H1 (cell line): ENCODE measurements around the gene CNNM4. TPM values are rescaled to one million over a fixed set of nuclear protein-coding genes. Genes with fewer than 3 reads are reported as not detected.

Experiments
- CTCF ChIA-PET: fragments of 300-600 bp; sonication (Branson Sonifier 250); formaldehyde crosslinking; loops from one replicate; lab custom pipeline; 2021; ENCODE audit not compliant: partially characterized antibody; lab: Charles Lee
- POLR2A ChIA-PET: fragments of 300-600 bp; sonication (Branson Sonifier 250); formaldehyde crosslinking; loops from one replicate; lab custom pipeline; 2021; ENCODE audit warnings: inconsistent platforms; ENCODE audit not compliant: partially characterized antibody; lab: Charles Lee
- DNase-seq, 2 experiments: peaks; one replicate each; pipeline versions ENCODE4 v3.0.0 to v3.0.0-alpha.2; 2010 to 2022; ENCODE audit warnings: low spot score in 2 of 2, low read depth in 1 of 2, mixed read lengths in 1 of 2
- FAIRE-seq: peaks from 2 replicates; lab custom pipeline; 2011; peaks lifted over from hg19 to GRCh38; lab: Jason Lieb, UNC
- H2AFZ ChIP-seq: 2 replicates; pipeline ENCODE4 v1.8.1; 2012; ENCODE audit warnings: low read length, inconsistent platforms
- H2AK5ac ChIP-seq: 2 replicates; pipeline ENCODE4 v1.6.1; 2013; ENCODE audit warnings: low read depth, low read length
- H2BK120ac ChIP-seq: replicated peaks from 2 replicates; pipeline ENCODE3; 2013; ENCODE audit warnings: low read depth, low read length, inconsistent platforms
- H2BK12ac ChIP-seq: 2 replicates; pipeline ENCODE4 v1.6.1; 2013; ENCODE audit warnings: low read depth, low read length
- H2BK15ac ChIP-seq: 2 replicates; pipeline ENCODE4 v1.6.1; 2013; ENCODE audit warnings: low read length
- H2BK20ac ChIP-seq: 2 replicates; pipeline ENCODE4 v1.6.1; 2013; ENCODE audit warnings: low read length
- H2BK5ac ChIP-seq: 2 replicates; pipeline ENCODE4 v1.6.1; 2013; ENCODE audit warnings: low read depth, low read length
- H3K14ac ChIP-seq: 2 replicates; pipeline ENCODE4 v1.6.1; 2013; ENCODE audit warnings: inconsistent platforms; ENCODE audit not compliant: insufficient read length
- H3K18ac ChIP-seq: 2 replicates; pipeline ENCODE4 v1.6.1; 2013; ENCODE audit warnings: low read length; ENCODE audit errors: extremely low read depth
- H3K23ac ChIP-seq: 2 replicates; pipeline ENCODE4 v1.6.1; 2013; ENCODE audit warnings: inconsistent platforms; ENCODE audit not compliant: insufficient read length
- H3K23me2 ChIP-seq: 2 replicates; pipeline ENCODE4 v1.6.1; 2013; ENCODE audit warnings: low read depth, low read length
- H3K27ac ChIP-seq: 2 replicates; pipeline ENCODE4 v1.6.1; 2011; ENCODE audit warnings: low read depth, low read length, inconsistent platforms
- H3K27me3 ChIP-seq, 4 experiments: replicated peaks in 1 of 4; 1 replicate in 1 of 4; 2 replicates in 3 of 4; pipeline versions ENCODE4 v1.6.1 to v1.8.1; 2011 to 2013; ENCODE audit warnings: low read length in 3 of 4, mild to moderate bottlenecking in 3 of 4, inconsistent platforms in 2 of 4, mixed read lengths in 2 of 4, moderate library complexity in 1 of 4; ENCODE audit not compliant: control insufficient read depth in 3 of 4, insufficient read depth in 3 of 4; ENCODE audit errors: extremely low read depth in 1 of 4
- H3K36me3 ChIP-seq, 4 experiments: 2 replicates each; pipeline versions ENCODE4 v1.6.1 to v1.8.1; 2011 to 2013; ENCODE audit warnings: mild to moderate bottlenecking in 4 of 4, low read length in 3 of 4, moderate library complexity in 2 of 4, control low read depth in 1 of 4, inconsistent platforms in 1 of 4; ENCODE audit not compliant: insufficient read depth in 4 of 4, control insufficient read depth in 2 of 4
- H3K4ac ChIP-seq: replicated peaks from 2 replicates; pipeline ENCODE3; 2013; ENCODE audit warnings: low read length, low read depth, mixed read lengths, inconsistent platforms; ENCODE audit not compliant: insufficient read length
- H3K4me1 ChIP-seq, 4 experiments: replicated peaks in 1 of 4; 1 replicate in 1 of 4; 2 replicates in 3 of 4; pipeline versions ENCODE4 v1.6.1 to v1.8.1; 2011 to 2013; ENCODE audit warnings: low read length in 3 of 4, inconsistent platforms in 2 of 4, mixed read lengths in 1 of 4; ENCODE audit not compliant: insufficient read depth in 4 of 4, control insufficient read depth in 3 of 4
- H3K4me2 ChIP-seq, 2 experiments: 2 replicates each; pipeline versions ENCODE4 v1.6.1 to v1.8.1; 2011 to 2013; ENCODE audit warnings: low read depth in 2 of 2, low read length in 2 of 2, control low read depth in 1 of 2, inconsistent platforms in 1 of 2, mild to moderate bottlenecking in 1 of 2; ENCODE audit not compliant: insufficient read depth in 1 of 2
- H3K4me3 ChIP-seq, 4 experiments: fragments of 200-600, 300-600 bp in 1 of 4; sonication (generic), shearing (Covaris generic), sonication (Bioruptor Twin) in 1 of 4; 2 replicates each; pipeline versions ENCODE4 v1.5.1 to v1.8.1; 2011 to 2016; ENCODE audit warnings: low read length in 4 of 4, low read depth in 3 of 4, control low read depth in 2 of 4, inconsistent platforms in 2 of 4, mild to moderate bottlenecking in 2 of 4, mixed read lengths in 1 of 4, moderate library complexity in 1 of 4; ENCODE audit not compliant: insufficient read depth in 2 of 4; ENCODE audit errors: extremely low read depth in 1 of 4
- H3K56ac ChIP-seq: replicated peaks from 2 replicates; pipeline ENCODE3; 2013; ENCODE audit warnings: low read depth, mild to moderate bottlenecking, mixed read lengths, low read length, inconsistent platforms; ENCODE audit not compliant: insufficient read length
- H3K79me1 ChIP-seq: 2 replicates; pipeline ENCODE4 v1.6.1; 2013; ENCODE audit warnings: low read depth, low read length, control low read depth
- H3K79me2 ChIP-seq, 2 experiments: 2 replicates each; pipeline versions ENCODE4 v1.6.1 to v1.8.1; 2012 to 2013; ENCODE audit warnings: low read length in 2 of 2, mild to moderate bottlenecking in 2 of 2, inconsistent platforms in 1 of 2; ENCODE audit not compliant: insufficient read depth in 2 of 2, control insufficient read depth in 1 of 2
- H3K9ac ChIP-seq, 4 experiments: replicated peaks in 1 of 4; 1 replicate in 1 of 4; 2 replicates in 3 of 4; pipeline versions ENCODE4 v1.6.1 to v1.8.1; 2011 to 2013; ENCODE audit warnings: low read depth in 3 of 4, low read length in 3 of 4, control low read depth in 2 of 4, mild to moderate bottlenecking in 2 of 4, moderate library complexity in 2 of 4, inconsistent platforms in 1 of 4; ENCODE audit errors: extremely low read depth in 1 of 4
- H3K9me3 ChIP-seq, 2 experiments: 2 replicates each; pipeline versions ENCODE4 v1.6.1 to v1.8.1; 2012 to 2013; ENCODE audit warnings: mild to moderate bottlenecking in 2 of 2, moderate library complexity in 2 of 2, control low read depth in 1 of 2, inconsistent platforms in 1 of 2, low read depth in 1 of 2, low read length in 1 of 2, mixed read lengths in 1 of 2; ENCODE audit not compliant: insufficient read depth in 2 of 2
- H4K20me1 ChIP-seq, 2 experiments: replicated peaks in 1 of 2; 2 replicates each; pipeline versions ENCODE3 to v1.8.1; 2011 to 2013; ENCODE audit warnings: inconsistent platforms in 2 of 2, low read length in 2 of 2, mild to moderate bottlenecking in 1 of 2; ENCODE audit not compliant: insufficient read depth in 2 of 2, control insufficient read depth in 1 of 2
- H4K5ac ChIP-seq: 2 replicates; pipeline ENCODE4 v1.6.1; 2013; ENCODE audit warnings: low read length, low read depth, mixed read lengths, inconsistent platforms; ENCODE audit not compliant: insufficient read length
- H4K8ac ChIP-seq: 2 replicates; pipeline ENCODE4 v1.8.0; 2013; ENCODE audit warnings: mild to moderate bottlenecking, moderate library complexity, low read length, inconsistent platforms; ENCODE audit not compliant: insufficient read depth; ENCODE audit errors: extremely low read depth
- H4K91ac ChIP-seq: replicated peaks from 2 replicates; pipeline ENCODE3; 2013; ENCODE audit warnings: low read length, mixed read lengths, inconsistent platforms; ENCODE audit not compliant: insufficient read length
- ASH2L ChIP-seq: fragments of 200-600, 300-600 bp; sonication (generic); IDR thresholded peaks from one replicate; pipeline ENCODE4 v1.7.1; 2017; ENCODE audit warnings: low read length
- BCL11A ChIP-seq, 2 experiments: IDR thresholded peaks; one replicate each; pipeline ENCODE4 v1.6.1; 2011; ENCODE audit warnings: low read depth in 2 of 2, low read length in 2 of 2, mild to moderate bottlenecking in 2 of 2
- CHD1 ChIP-seq: IDR thresholded peaks from 2 replicates; pipeline ENCODE4 v1.6.1; 2012; ENCODE audit warnings: low read depth, low read length, improper control_type of control experiment
- CHD2 ChIP-seq: IDR thresholded peaks from 2 replicates; pipeline ENCODE4 v1.6.1; 2012; ENCODE audit warnings: low read length, improper control_type of control experiment
- FOSL1 ChIP-seq: IDR thresholded peaks from 2 replicates; pipeline ENCODE4 v1.6.1; 2011; ENCODE audit warnings: mild to moderate bottlenecking, low read depth, low read length, moderate library complexity; ENCODE audit not compliant: insufficient read depth
- GTF2F1 ChIP-seq: IDR thresholded peaks from 2 replicates; pipeline ENCODE4 v1.6.1; 2012; ENCODE audit warnings: low read depth, low read length, improper control_type of control experiment, borderline replicate concordance
- HDAC6 ChIP-seq: IDR thresholded peaks from one replicate; pipeline ENCODE4 v1.7.1; 2012; ENCODE audit warnings: low read depth, mild to moderate bottlenecking, inconsistent platforms, low read length, moderate library complexity
- KDM4A ChIP-seq: IDR thresholded peaks from one replicate; pipeline ENCODE4 v1.7.1; 2012; ENCODE audit warnings: low read depth, mild to moderate bottlenecking, moderate library complexity, low read length, inconsistent platforms; ENCODE audit not compliant: severe bottlenecking
- POLR2A ChIP-seq, 2 experiments: IDR thresholded peaks; 1 replicate in 1 of 2; 2 replicates in 1 of 2; pipeline ENCODE4 v1.6.1; 2011; ENCODE audit warnings: low read depth in 2 of 2, low read length in 2 of 2, mild to moderate bottlenecking in 2 of 2; ENCODE audit errors: control extremely low read depth in 1 of 2
- RXRA ChIP-seq: IDR thresholded peaks from 2 replicates; pipeline ENCODE4 v1.6.1; 2011; ENCODE audit warnings: low read depth, mild to moderate bottlenecking, low read length, moderate library complexity; ENCODE audit not compliant: insufficient read depth
- SAP30 ChIP-seq: fragments of 300-600 bp; sonication (generic); IDR thresholded peaks from 2 replicates; pipeline ENCODE4 v1.7.1; 2012; ENCODE audit warnings: low read length, moderate library complexity, mild to moderate bottlenecking, inconsistent platforms; ENCODE audit not compliant: insufficient read depth, insufficient replicate concordance
- SIRT6 ChIP-seq: IDR thresholded peaks from one replicate; pipeline ENCODE4 v1.7.1; 2012; ENCODE audit warnings: low read length, inconsistent platforms
- SP1 ChIP-seq: IDR thresholded peaks from 2 replicates; pipeline ENCODE4 v1.6.1; 2011; ENCODE audit warnings: low read depth, low read length
- TEAD4 ChIP-seq: IDR thresholded peaks from 2 replicates; pipeline ENCODE4 v1.6.1; 2012; ENCODE audit warnings: low read depth, low read length, inconsistent platforms, mixed read lengths
- USF2 ChIP-seq: IDR thresholded peaks from 2 replicates; pipeline ENCODE4 v1.6.1; 2011; ENCODE audit warnings: low read length, improper control_type of control experiment
- WGBS, 2 experiments: shearing (Covaris generic) in 1 of 2; methylation state at CpG; one replicate each; pipeline versions ENCODE4 v1.1.6 to v1.1.7; 2013 to 2015; ENCODE audit warnings: low lambda C conversion rate in 2 of 2, mixed read lengths in 2 of 2, inconsistent platforms in 1 of 2, low coverage in 1 of 2, missing lambda C conversion rate in 1 of 2; ENCODE audit not compliant: insufficient replicate concordance in 2 of 2, insufficient coverage in 1 of 2, insufficient read length in 1 of 2; ENCODE audit errors: extremely low coverage in 1 of 2, missing lambda C conversion rate in 1 of 2; 5-methylcytosine and 5-hydroxymethylcytosine counted together
- polyA plus RNA-seq, 7 experiments: library from polyadenylated mRNA; depleted of rRNA in 3 of 7; stranded (reverse) in 5 of 7; unstranded in 2 of 7; fragments of >200 nt in 5 of 7; fragments of 200-250 nt in 2 of 7; gene quantifications; 1 replicate in 5 of 7; 2 replicates in 1 of 7; 4 replicates in 1 of 7; pipeline versions ENCODE4 v1.2.1 to v1.2.3, GENCODE V29; 2011 to 2013; ENCODE audit warnings: missing spikeins in 2 of 7, mixed read lengths in 2 of 7
- total RNA-seq: library from RNA; stranded (reverse); fragmentation: NEBNext Ultra II Directional; extraction: Animal tissue kit (Norgen Biotek cat#: 25700); gene quantifications from 2 replicates; pipeline ENCODE4 v1.2.1, GENCODE V29; 2021

The CNNM4 gene
- total and polyA plus RNA-seq, 2 of the 8 experiments (the other 6 are each of a cell fraction or from before 2014, with no cell fraction given): 10.3 to 11.0 TPM

- no peaks in the 10 kb centered on the region for H3K23me2 ChIP-seq
- H3K79me2 ChIP-seq: no peaks in the 10 kb centered on the region
- 86% methylated on average over 4 of the region's 4 CpGs; no CpG with 5 or more reads in 1 of the 2 experiments for WGBS, 2 experiments
- H4K20me1 ChIP-seq: peaks cover 0 to 3% of the 10 kb centered on the region in 2 experiments
- H4K5ac ChIP-seq: no peak overlapping the region
- H3K23ac ChIP-seq: no peak overlapping the region
- no peaks in the 10 kb centered on the region for H3K36me3 ChIP-seq
- H2BK120ac ChIP-seq: no peak overlapping the region
- ChIA-PET CTCF (interaction anchor here (0.8 to 1.3 kb wide), 4 partner anchors 9 to 20 kb away, joined by 3 to 5 read pairs (median 4); no protein-coding TSS in a partner anchor), POLR2A (interaction anchor here (1.5 kb wide), 1 partner anchor 16 kb away, joined by 3 read pairs; no protein-coding TSS in a partner anchor)
- no peak overlapping the region for H3K18ac ChIP-seq
- H4K91ac ChIP-seq: no peak overlapping the region
- 0 out of 2 replicates have a peak overlapping the region, but pooled peaks have one; percentile 62 for H4K8ac ChIP-seq
- H3K9me3 ChIP-seq: no peaks in the 10 kb centered on the region
- no peak overlapping the region for H2BK15ac ChIP-seq
- H2BK12ac ChIP-seq: no peak overlapping the region
- no peak overlapping the region for H2AFZ ChIP-seq
- DNase-seq (no peak), FAIRE-seq (no peak)
- no peak overlapping the region for H3K9ac ChIP-seq
- H3K4me1 ChIP-seq: no peaks in the 10 kb centered on the region
- H2AK5ac ChIP-seq: no peak overlapping the region
- no peaks in the 10 kb centered on the region for H3K79me1 ChIP-seq
- no peaks in the 10 kb centered on the region; a peak in 1 of 7 replicates for H3K27me3 ChIP-seq
- no peak overlapping the region for H3K14ac ChIP-seq
- no peak overlapping the region for H2BK5ac ChIP-seq
- no peak overlapping the region for H2BK20ac ChIP-seq
- H3K4ac ChIP-seq: no peak overlapping the region
- no peak overlapping the region for H3K27ac ChIP-seq
- no peak overlapping the region for H3K4me2 ChIP-seq
- no peak overlapping the region for H3K4me3 ChIP-seq
- H3K56ac ChIP-seq: no peak overlapping the region
- TF ChIP-seq RXRA (no peak), GTF2F1 (no peak), HDAC6 (no peak), BCL11A (IDR thresholded peaks at IDR 0.05; ENCODE audit: low read depth in 2 of 2, low read length in 2 of 2) (no peak), ASH2L (no peak), SIRT6 (no peak), CHD2 (no peak), USF2 (no peak), SAP30 (no peak), SP1 (no peak), TEAD4 (no peak), KDM4A (no peak), POLR2A (IDR thresholded peaks at IDR 0.05; ENCODE audit: control extremely low read depth in 1 of 2, low read depth in 2 of 2, low read length in 2 of 2) (no peak), CHD1 (no peak), FOSL1 (no peak)
These were observed 22.7 kb downstream of the CNNM4 start for GRCh38 chr2:96783388-96783787.
